GM18526 (cell line): ENCODE data around the gene RPP40.

Experiments used
- POLR2A ChIP-seq: IDR thresholded peaks from 3 replicates; pipeline ENCODE4 v1.6.1; 2011; ENCODE audit not compliant: insufficient read length; ENCODE audit errors: extremely low read depth

The RPP40 gene

GRCh38 chr6:5028301-5028700, 24.5 kb upstream of the RPP40 start:
- no peak for TF ChIP-seq POLR2A

GRCh38 chr6:5025911-5026819, 22.3 kb upstream of the RPP40 start:
- no peak for TF ChIP-seq POLR2A

GRCh38 chr6:5023923-5024322, 20.1 kb upstream of the RPP40 start:
- TF ChIP-seq POLR2A: no peak

GRCh38 chr6:5020142-5020541, 16.3 kb upstream of the RPP40 start:
- TF ChIP-seq POLR2A: no peak

GRCh38 chr6:5014072-5014561, 10.3 kb upstream of the RPP40 start:
- TF ChIP-seq POLR2A: no peak

- no peak for TF ChIP-seq POLR2A
These were observed 8.7 kb upstream of the RPP40 start for GRCh38 chr6:5012519-5012918.

GRCh38 chr6:5011346-5011745, 7.5 kb upstream of the RPP40 start:
- no peak for TF ChIP-seq POLR2A

GRCh38 chr6:5007531-5007930, 3.7 kb upstream of the RPP40 start:
- no peak for TF ChIP-seq POLR2A

- TF ChIP-seq POLR2A: no peak
These were observed 2.4 kb upstream of the RPP40 start for GRCh38 chr6:5006222-5006621.

- no peak for TF ChIP-seq POLR2A
These were observed 668 bp upstream of the RPP40 start for GRCh38 chr6:5004373-5005037.

GRCh38 chr6:4999586-4999985, 4.3 kb downstream of the RPP40 start:
- TF ChIP-seq POLR2A: no peak

- TF ChIP-seq POLR2A: no peak
These were observed 6.0 kb downstream of the RPP40 start for GRCh38 chr6:4997862-4998261.

- TF ChIP-seq POLR2A: no peak
These were observed 9.1 kb downstream of the RPP40 start for GRCh38 chr6:4994741-4995140.

- no peak for TF ChIP-seq POLR2A
These were observed 16.4 kb downstream of the RPP40 start for GRCh38 chr6:4987432-4987831.

- TF ChIP-seq POLR2A: no peak
These were observed 16.8 kb downstream of the RPP40 start for GRCh38 chr6:4986999-4987398.

- no peak for TF ChIP-seq POLR2A
These were observed 20.5 kb downstream of the RPP40 start for GRCh38 chr6:4983322-4983721.
